IMR-90 (cell line): ENCODE results near the gene C6orf47. TPM values are rescaled to one million over a fixed set of nuclear protein-coding genes. Genes with fewer than 3 reads are reported as not detected.

Source experiments
- ATAC-seq: fragments of 200-7000 bp; cut with Tn5 transposase; 2 replicates; pipeline ENCODE4 v1.9.1; 2020; ENCODE audit warnings: low read depth, mild to moderate bottlenecking, moderate library complexity
- BruUV-seq: library from RNA; stranded (reverse); fragments of 400-500 nt; replicated peaks from 2 replicates; lab custom pipeline; 2021; lab: Mats Ljungman, UMichigan
- CTCF ChIA-PET: fragments of 300-600 bp; formaldehyde crosslinking; extraction: SDS; loops from one replicate; lab custom pipeline; 2021; ENCODE audit warnings: antibody characterized with exemption; lab: Yijun Ruan, JAX
- POLR2A ChIA-PET: fragments of 300-600 bp; sonication (Branson Sonifier 250); formaldehyde crosslinking; loops from one replicate; lab custom pipeline; 2022; ENCODE audit warnings: antibody characterized with exemption; ENCODE audit not compliant: unreplicated experiment; lab: Charles Lee
- DNase-seq: peaks from one replicate; pipeline ENCODE4 v3.0.0; 2013
- H2AFZ ChIP-seq: replicated peaks from 2 replicates; pipeline ENCODE3; 2013; ENCODE audit warnings: low read length, mild to moderate bottlenecking; ENCODE audit not compliant: poor library complexity
- H2AK5ac ChIP-seq: 2 replicates; pipeline ENCODE4 v1.6.1; 2013; ENCODE audit warnings: low read depth, low read length, inconsistent platforms
- H2AK9ac ChIP-seq: replicated peaks from 2 replicates; pipeline ENCODE3; 2013; ENCODE audit warnings: mild to moderate bottlenecking, low read depth, low read length, moderate library complexity; ENCODE audit not compliant: poor library complexity
- H2BK120ac ChIP-seq: 2 replicates; pipeline ENCODE4 v1.6.1; 2013; ENCODE audit warnings: low read depth, low read length, inconsistent platforms
- H2BK15ac ChIP-seq: 3 replicates; pipeline ENCODE4 v1.6.1; 2013; ENCODE audit warnings: low read depth, low read length, inconsistent platforms
- H2BK20ac ChIP-seq: 2 replicates; pipeline ENCODE4 v1.6.1; 2013; ENCODE audit warnings: low read depth, mild to moderate bottlenecking, inconsistent platforms, low read length, moderate library complexity
- H2BK5ac ChIP-seq: 2 replicates; pipeline ENCODE4 v1.6.1; 2013; ENCODE audit warnings: mild to moderate bottlenecking, low read depth, low read length, inconsistent platforms; ENCODE audit not compliant: poor library complexity, severe bottlenecking
- H3K14ac ChIP-seq: replicated peaks from 2 replicates; pipeline ENCODE4 v1.6.1; 2013; ENCODE audit warnings: low read depth, low read length, inconsistent platforms
- H3K18ac ChIP-seq: 2 replicates; pipeline ENCODE4 v1.6.1; 2013; ENCODE audit warnings: low read depth, low read length, control low read depth
- H3K23ac ChIP-seq: 2 replicates; pipeline ENCODE4 v1.6.1; 2013; ENCODE audit warnings: low read depth, low read length, inconsistent platforms
- H3K27ac ChIP-seq: 2 replicates; pipeline ENCODE4 v1.5.1; 2013; ENCODE audit warnings: mild to moderate bottlenecking, control low read depth, low read length; ENCODE audit not compliant: insufficient read depth
- H3K27me3 ChIP-seq: 2 replicates; pipeline ENCODE4 v1.6.1; 2013; ENCODE audit warnings: low read length; ENCODE audit not compliant: control insufficient read depth, insufficient read depth
- H3K36me3 ChIP-seq: 2 replicates; pipeline ENCODE4 v1.6.1; 2013; ENCODE audit warnings: low read length, mixed read lengths; ENCODE audit not compliant: control insufficient read depth, insufficient read depth
- H3K4ac ChIP-seq: 2 replicates; pipeline ENCODE4 v1.6.1; 2013; ENCODE audit warnings: low read depth, low read length, inconsistent platforms
- H3K4me1 ChIP-seq: 2 replicates; pipeline ENCODE4 v1.6.1; 2013; ENCODE audit warnings: low read length, mixed read lengths; ENCODE audit not compliant: control insufficient read depth, insufficient read depth
- H3K4me2 ChIP-seq: 2 replicates; pipeline ENCODE4 v1.6.1; 2013; ENCODE audit warnings: low read depth, mild to moderate bottlenecking, control low read depth, low read length, moderate library complexity
- H3K4me3 ChIP-seq: 2 replicates; pipeline ENCODE4 v1.5.1; 2013; ENCODE audit warnings: low read depth, mild to moderate bottlenecking, control low read depth, low read length, moderate library complexity; ENCODE audit not compliant: insufficient read depth
- H3K56ac ChIP-seq: 2 replicates; pipeline ENCODE4 v1.6.1; 2013; ENCODE audit warnings: low read length, inconsistent platforms; ENCODE audit not compliant: insufficient read depth; ENCODE audit errors: extremely low read depth
- H3K79me1 ChIP-seq, 2 experiments: 2 replicates each; pipeline ENCODE4 v1.6.1; 2013; ENCODE audit warnings: low read length in 2 of 2, inconsistent platforms in 1 of 2, low read depth in 1 of 2
- H3K9ac ChIP-seq: 2 replicates; pipeline ENCODE4 v1.6.1; 2013; ENCODE audit warnings: low read depth, low read length, control low read depth
- H3K9me1 ChIP-seq: 2 replicates; pipeline ENCODE4 v1.6.1; 2013; ENCODE audit warnings: low read length, inconsistent platforms; ENCODE audit not compliant: insufficient read depth
- H3K9me3 ChIP-seq: 2 replicates; pipeline ENCODE4 v1.6.1; 2013; ENCODE audit warnings: low read length; ENCODE audit not compliant: control insufficient read depth, insufficient read depth
- H4K20me1 ChIP-seq: 2 replicates; pipeline ENCODE4 v1.6.1; 2013; ENCODE audit warnings: low read length, inconsistent platforms; ENCODE audit not compliant: insufficient read depth
- H4K5ac ChIP-seq: 2 replicates; pipeline ENCODE4 v1.6.1; 2013; ENCODE audit warnings: mild to moderate bottlenecking, low read depth, low read length, control low read depth
- H4K8ac ChIP-seq, 2 experiments: 2 replicates each; pipeline ENCODE4 v1.6.1; 2013; ENCODE audit warnings: low read depth in 2 of 2, low read length in 2 of 2, control low read depth in 1 of 2, inconsistent platforms in 1 of 2
- H4K91ac ChIP-seq: 2 replicates; pipeline ENCODE4 v1.6.1; 2013; ENCODE audit warnings: low read depth, low read length, inconsistent platforms; ENCODE audit not compliant: insufficient read depth
- BHLHE40 ChIP-seq: fragments of 150-350 bp; IDR thresholded peaks from 2 replicates; pipeline ENCODE4 v1.6.1; 2016; ENCODE audit warnings: mild to moderate bottlenecking, low read depth, low read length
- CEBPB ChIP-seq: IDR thresholded peaks from 2 replicates; pipeline ENCODE4 v1.6.1; 2012; ENCODE audit warnings: low read depth, low read length, improper control_type of control experiment
- CHD1 ChIP-seq: IDR thresholded peaks from 2 replicates; pipeline ENCODE4 v1.6.1; 2012; ENCODE audit warnings: low read depth, low read length, improper control_type of control experiment
- CTCF ChIP-seq: conservative IDR thresholded peaks from 2 replicates; pipeline ENCODE4 v1.5.1; 2012; ENCODE audit warnings: mild to moderate bottlenecking, low read depth, low read length, improper control_type of control experiment
- ELK1 ChIP-seq: fragments of 150-350 bp; IDR thresholded peaks from 2 replicates; pipeline ENCODE4 v1.6.1; 2016; ENCODE audit warnings: low read depth, mild to moderate bottlenecking, low read length, moderate library complexity, borderline replicate concordance
- FOS ChIP-seq: fragments of 150-350 bp; IDR thresholded peaks from 2 replicates; pipeline ENCODE4 v1.6.1; 2016; ENCODE audit warnings: low read depth, low read length
- MAFK ChIP-seq: IDR thresholded peaks from 2 replicates; pipeline ENCODE4 v1.6.1; 2012; ENCODE audit warnings: low read depth, low read length, improper control_type of control experiment
- MAZ ChIP-seq: IDR thresholded peaks from 2 replicates; pipeline ENCODE4 v1.6.1; 2012; ENCODE audit warnings: low read depth, mild to moderate bottlenecking, low read length, improper control_type of control experiment, moderate library complexity, borderline replicate concordance
- MXI1 ChIP-seq: IDR thresholded peaks from 2 replicates; pipeline ENCODE4 v1.6.1; 2012; ENCODE audit warnings: low read depth, mild to moderate bottlenecking, low read length, moderate library complexity, borderline replicate concordance
- NFE2L2 ChIP-seq: fragments of 150-350 bp; IDR thresholded peaks from 2 replicates; pipeline ENCODE4 v1.6.1; 2016; ENCODE audit warnings: low read depth, mild to moderate bottlenecking, low read length
- POLR2A ChIP-seq: IDR thresholded peaks from 2 replicates; pipeline ENCODE4 v1.6.1; 2012; ENCODE audit warnings: mild to moderate bottlenecking, low read depth, low read length
- RAD21 ChIP-seq: IDR thresholded peaks from 2 replicates; pipeline ENCODE4 v1.6.1; 2012; ENCODE audit warnings: low read length, improper control_type of control experiment
- RCOR1 ChIP-seq: IDR thresholded peaks from 2 replicates; pipeline ENCODE4 v1.6.1; 2012; ENCODE audit warnings: mild to moderate bottlenecking, low read length, improper control_type of control experiment; ENCODE audit not compliant: insufficient replicate concordance
- RFX5 ChIP-seq: IDR thresholded peaks from 2 replicates; pipeline ENCODE4 v1.8.0; 2012; ENCODE audit warnings: low read depth, mild to moderate bottlenecking, low read length, moderate library complexity
- SMC3 ChIP-seq: fragments of 150-350 bp; IDR thresholded peaks from 2 replicates; pipeline ENCODE4 v1.6.1; 2016; ENCODE audit warnings: low read depth, mild to moderate bottlenecking, antibody characterized with exemption, low read length, moderate library complexity
- USF2 ChIP-seq: fragments of 150-350 bp; IDR thresholded peaks from 2 replicates; pipeline ENCODE4 v1.6.1; 2017; ENCODE audit warnings: mild to moderate bottlenecking, antibody characterized with exemption, low read length, low read depth
- WGBS, 2 experiments: methylation state at CpG; one replicate each; pipeline versions ENCODE4 v1.1.5 to v1.1.7; 2013; ENCODE audit warnings: missing lambda C conversion rate in 2 of 2; ENCODE audit not compliant: insufficient read length in 1 of 2; ENCODE audit errors: extremely low coverage in 2 of 2; 5-methylcytosine and 5-hydroxymethylcytosine counted together
- dilution Hi-C: fragments of 300-500 bp; cut with HindIII; formaldehyde crosslinking; loops from one replicate; pipeline ENCODE4 v1.14.3; 2018; ENCODE audit warnings: low sequenced_read_pairs; ENCODE audit not compliant: unreplicated experiment
- in situ Hi-C: fragments of 300-500 bp; cut with MboI; formaldehyde crosslinking; loops from 3 replicates; pipeline ENCODE4 v1.14.3; 2019; ENCODE audit warnings: low sequenced_read_pairs, inconsistent platforms, mixed read lengths
- intact Hi-C: fragments of 100-400 bp; cut with micrococcal nuclease; formaldehyde crosslinking; loops from 2 replicates; pipeline ENCODE4 v1.10.0; 2022
- polyA plus RNA-seq, 3 experiments: library from polyadenylated mRNA; depleted of rRNA; stranded (reverse); fragments of >200 nt; gene quantifications; 2 replicates each; pipeline ENCODE4 v1.2.3, GENCODE V29; 2012; ENCODE audit warnings: low replicate concordance in 1 of 3
- total RNA-seq: library from RNA; depleted of rRNA; stranded (reverse); fragments of >200 nt; gene quantifications from 2 replicates; pipeline ENCODE4 v1.2.3, GENCODE V29; 2012

The C6orf47 gene
- total and polyA plus RNA-seq, 2 of the 4 experiments (the other 2 are of a cell fraction): 8.9 to 14.2 TPM

- Histone ChIP-seq H3K4me3 (no peak overlapping the region), H3K9me3 (no peaks in the 10 kb centered on the region), H3K4me2 (no peak overlapping the region), H4K5ac (no peak overlapping the region), H4K20me1 (no peaks in the 10 kb centered on the region; the same call in 1 of the 2 replicates), H3K18ac (no peak overlapping the region), H2BK5ac (no peak overlapping the region), H3K27ac (no peak overlapping the region), H3K9me1 (no peaks in the 10 kb centered on the region), H3K4ac (no peak overlapping the region), H3K23ac (no peak overlapping the region), H2AK9ac (no peak overlapping the region), H3K79me1 (peaks cover 0 to 2% of the 10 kb centered on the region in 2 experiments; a peak in 1 of 4 replicates), H2AFZ (no peak overlapping the region), H4K8ac (no peak overlapping the region), H3K14ac (no peak overlapping the region), H2BK15ac (no peak overlapping the region), H3K4me1 (no peaks in the 10 kb centered on the region), H2BK120ac (no peak overlapping the region), H3K56ac (no peak overlapping the region), H4K91ac (no peak overlapping the region), H2AK5ac (no peak overlapping the region), H3K9ac (no peak overlapping the region), H2BK20ac (no peak overlapping the region), H3K36me3 (no peaks in the 10 kb centered on the region), H3K27me3 (peaks cover 14% of the 10 kb centered on the region; the same call in 1 of the 2 replicates)
- in situ Hi-C loops: no loop called here
- ATAC-seq (no peak), DNase-seq (no peak)
- CTCF ChIA-PET: no interaction called here
- no TSS peak for BruUV-seq
- POLR2A ChIA-PET: no interaction called here
- no peak for TF ChIP-seq RAD21
- no peak for TF ChIP-seq SMC3
- no peak for TF ChIP-seq NFE2L2
- TF ChIP-seq BHLHE40: no peak
- no peak for TF ChIP-seq RCOR1
- TF ChIP-seq CTCF: no peak
- TF ChIP-seq ELK1: no peak
- no peak for TF ChIP-seq USF2
- no peak for TF ChIP-seq CHD1
- TF ChIP-seq MXI1: no peak
- TF ChIP-seq POLR2A: no peak
- TF ChIP-seq MAFK: no peak
- TF ChIP-seq RFX5: no peak
- TF ChIP-seq CEBPB: no peak
- no peak for TF ChIP-seq FOS
- no peak for TF ChIP-seq MAZ
- dilution Hi-C loops: no loop called here
- 100% methylated on average over 2 of the region's 10 CpGs; no CpG with 5 or more reads in 1 of the 2 experiments for WGBS, 2 experiments
- intact Hi-C loops: no loop called here
Measured at GRCh38 chr6:31707701-31708100, 47.1 kb upstream of the C6orf47 start.
